ENCODE results near the gene IFT122. TPM values are rescaled to one million over a fixed set of nuclear protein-coding genes. Genes with fewer than 3 reads are reported as not detected.
A peak's percentile ranks its signal among the peaks of the same experiment; 100 is the strongest.

The IFT122 gene
- total and polyA plus RNA-seq, 2 of the 4 experiments (the other 2 are of a cell fraction), result 16.8 to 28.0 TPM

- H3K4ac ChIP-seq (ENCODE audit: low read depth, low read length), result no peak overlapping the region
- no peak for TF ChIP-seq RFX5 (IDR thresholded peaks at IDR 0.05; ENCODE audit: low read depth, low read length)
- no peak for TF ChIP-seq MXI1 (IDR thresholded peaks at IDR 0.05; ENCODE audit: borderline replicate concordance, low read depth, low read length)
- TF ChIP-seq, protein P1, sequence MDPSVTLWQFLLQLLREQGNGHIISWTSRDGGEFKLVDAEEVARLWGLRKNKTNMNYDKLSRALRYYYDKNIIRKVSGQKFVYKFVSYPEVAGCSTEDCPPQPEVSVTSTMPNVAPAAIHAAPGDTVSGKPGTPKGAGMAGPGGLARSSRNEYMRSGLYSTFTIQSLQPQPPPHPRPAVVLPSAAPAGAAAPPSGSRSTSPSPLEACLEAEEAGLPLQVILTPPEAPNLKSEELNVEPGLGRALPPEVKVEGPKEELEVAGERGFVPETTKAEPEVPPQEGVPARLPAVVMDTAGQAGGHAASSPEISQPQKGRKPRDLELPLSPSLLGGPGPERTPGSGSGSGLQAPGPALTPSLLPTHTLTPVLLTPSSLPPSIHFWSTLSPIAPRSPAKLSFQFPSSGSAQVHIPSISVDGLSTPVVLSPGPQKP (IDR thresholded peaks at IDR 0.05; ENCODE audit: borderline replicate concordance, low read depth, low read length), result no peak
- no peak for TF ChIP-seq RCOR1 (IDR thresholded peaks at IDR 0.05; ENCODE audit: insufficient replicate concordance, low read length)
- TF ChIP-seq FOS (IDR thresholded peaks at IDR 0.05; ENCODE audit: low read depth, low read length), result no peak
- intact Hi-C loops (cut with micrococcal nuclease) (no loop called here), dilution Hi-C loops (cut with HindIII; ENCODE audit: low sequenced_read_pairs, unreplicated experiment) (no loop called here), in situ Hi-C loops (cut with MboI; ENCODE audit: low sequenced_read_pairs) (no loop called here)
- POLR2A ChIA-PET (ENCODE audit: unreplicated experiment), result no interaction called here
- H3K4me1 ChIP-seq (ENCODE audit: control insufficient read depth, insufficient read depth, low read length), result peaks cover 2% of the 10 kb centered on the region; the same call in 1 of the 2 replicates
- DNase-seq, result no peak
- H3K4me3 ChIP-seq (ENCODE audit: insufficient read depth, low read depth, low read length), result no peak overlapping the region
- H2AFZ ChIP-seq (replicated peaks; ENCODE audit: low read length, poor library complexity), result no peak overlapping the region
- no peak overlapping the region for H2AK5ac ChIP-seq (ENCODE audit: low read depth, low read length)
- H3K79me1 ChIP-seq (ENCODE audit: low read depth in 1 of 2, low read length in 2 of 2), result peaks cover 0 to 8% of the 10 kb centered on the region in 2 experiments; a peak in 1 of 4 replicates
- H3K23ac ChIP-seq (ENCODE audit: low read depth, low read length), result no peak overlapping the region
- no peak overlapping the region for H3K4me2 ChIP-seq (ENCODE audit: low read depth, low read length)
- no peak overlapping the region for H4K8ac ChIP-seq (ENCODE audit: low read depth in 2 of 2, low read length in 2 of 2)
- no peak overlapping the region for H2AK9ac ChIP-seq (replicated peaks; ENCODE audit: low read depth, low read length, poor library complexity)
- H2BK5ac ChIP-seq (ENCODE audit: low read depth, low read length, poor library complexity, severe bottlenecking), result no peak overlapping the region
- peaks cover 12% of the 10 kb centered on the region for H3K36me3 ChIP-seq (ENCODE audit: control insufficient read depth, insufficient read depth, low read length)
- H4K91ac ChIP-seq (ENCODE audit: insufficient read depth, low read depth, low read length), result no peak overlapping the region
- no peak overlapping the region for H3K56ac ChIP-seq (ENCODE audit: extremely low read depth, insufficient read depth, low read length)
- H2BK20ac ChIP-seq (ENCODE audit: low read depth, low read length), result no peak overlapping the region
- no peak overlapping the region for H3K18ac ChIP-seq (ENCODE audit: low read depth, low read length)
- 0 out of 2 replicates have a peak overlapping the region, but pooled peaks have one; percentile 0 for H3K14ac ChIP-seq (replicated peaks; ENCODE audit: low read depth, low read length)
- no peak overlapping the region for H2BK15ac ChIP-seq (ENCODE audit: low read depth, low read length)
- 86% methylated on average over 1 of the region's 4 CpGs; no CpG with 5 or more reads in 1 of the 2 experiments for WGBS, 2 experiments (ENCODE audit: extremely low coverage in 2 of 2, insufficient read length in 1 of 2)
- BruUV-seq (replicated peaks), result no TSS peak
- no peaks in the 10 kb centered on the region for H4K20me1 ChIP-seq (ENCODE audit: insufficient read depth, low read length)
- no peak overlapping the region for H3K9ac ChIP-seq (ENCODE audit: low read depth, low read length)
- H2BK120ac ChIP-seq (ENCODE audit: low read depth, low read length), result no peak overlapping the region
- H4K5ac ChIP-seq (ENCODE audit: low read depth, low read length), result no peak overlapping the region
- H3K27me3 ChIP-seq (ENCODE audit: control insufficient read depth, insufficient read depth, low read length), result no peaks in the 10 kb centered on the region
- CTCF ChIA-PET, result interaction anchor here (2.2 kb wide), 1 partner anchor 17 kb away, joined by 7 read pairs; no protein-coding TSS in a partner anchor
- peaks cover 15% of the 10 kb centered on the region for H3K9me1 ChIP-seq (ENCODE audit: insufficient read depth, low read length)
- peak; percentile 51 for ATAC-seq (ENCODE audit: low read depth)
- no peak overlapping the region for H3K27ac ChIP-seq (ENCODE audit: insufficient read depth, low read length)
- H3K9me3 ChIP-seq (ENCODE audit: control insufficient read depth, insufficient read depth, low read length), result no peaks in the 10 kb centered on the region
Measured at GRCh38 chr3:129473067-129473768, 33.2 kb downstream of the IFT122 start.

Data from IMR-90 (cell line).